Adipose tissue (tissue), 3 donors: Measurements from ENCODE around the gene HMCN2. TPM values are rescaled to one million over a fixed set of nuclear protein-coding genes. Genes with fewer than 3 reads are reported as not detected.
"Not testable (repeated sequence)": the region's sequence is repeated elsewhere in the genome, so short reads cannot be mapped to it uniquely, and the experiment has no call there.

ENCODE experiments used
- H3K27ac ChIP-seq: one replicate; pipeline ENCODE4 v1.5.1; 2013; ENCODE audit warnings: low read depth, low read length
- WGBS, 3 donors: extraction: QIAGEN DNeasy Blood & Tissue Kit; methylation state at CpG; one replicate each; pipeline ENCODE4 v1.1.7; 2013; 5-methylcytosine and 5-hydroxymethylcytosine counted together
- polyA plus RNA-seq, 3 donors: library from polyadenylated mRNA; stranded (reverse); fragments of 200-250 nt; gene quantifications; one replicate each; pipeline ENCODE4 v1.2.3, GENCODE V29; 2013
- donor health status: healthy with polysubstance abuse.
- donor health status: Bipolar disorder and iron deficiency.
- donor health status: healthy.

The HMCN2 gene
- polyA plus RNA-seq, 3 donors = 0.98 to 5.2 (median 2.6) TPM

GRCh38 chr9:130383979-130384676 is 118.6 kb downstream of the HMCN2 start:
- WGBS, 3 donors = 73 to 84% (median 82%) methylated on average over 18 of the region's 18 CpGs

DNA sequence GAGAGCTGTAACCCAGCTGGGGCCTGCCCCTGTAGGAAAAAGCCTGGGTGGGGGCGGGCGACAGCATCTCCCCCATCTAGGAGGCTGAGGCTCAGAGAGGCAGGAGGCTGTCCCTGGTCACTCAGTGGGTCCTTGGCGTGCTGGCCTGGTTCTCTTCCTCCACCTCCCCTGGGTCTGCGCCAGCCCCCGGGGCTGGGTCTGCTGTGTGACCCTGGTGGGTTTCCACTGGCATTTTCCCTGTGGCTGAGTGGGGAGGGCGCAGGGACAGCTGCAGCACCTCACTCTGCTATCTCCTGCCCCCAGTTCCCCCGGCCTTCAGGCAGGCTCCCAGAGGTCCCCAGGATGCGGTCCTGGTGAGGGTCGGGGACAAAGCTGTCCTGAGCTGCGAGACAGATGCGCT is 119.7 kb downstream of the HMCN2 start:
- H3K27ac ChIP-seq = no peak overlapping the region
- 78 to 92% (median 87%) methylated on average over 10 to 11 of the region's 11 CpGs for WGBS, 3 donors

More at GRCh38 chr9:130383979-130384676, 118.6 kb downstream of the HMCN2 start:
- no peak overlapping the region for H3K27ac ChIP-seq

DNA sequence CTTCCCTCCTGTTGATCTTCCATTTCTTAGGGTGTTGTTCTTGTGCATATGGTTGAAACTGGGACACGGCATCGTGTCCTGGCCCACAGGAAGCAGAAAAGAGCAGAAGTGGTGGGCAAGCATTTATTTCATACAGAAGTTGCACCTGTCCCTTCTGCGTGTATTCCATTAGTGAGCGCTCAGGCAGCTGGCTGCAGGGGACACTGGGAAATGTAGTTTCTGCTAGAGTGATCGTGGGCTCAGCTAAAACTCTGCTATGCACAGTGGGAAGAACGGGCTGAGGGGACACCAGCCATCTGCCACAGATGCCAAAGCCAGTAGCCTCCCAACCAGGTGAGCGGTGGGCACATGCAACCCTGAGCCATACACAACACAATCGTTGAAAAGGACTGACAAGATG is 121.8 kb downstream of the HMCN2 start:
- 75 to 85% (median 82%) methylated on average over 8 of the region's 8 CpGs for WGBS, 3 donors

GRCh38 chr9:130387905-130388304 is 122.3 kb downstream of the HMCN2 start:
- 78 to 90% (median 89%) methylated on average over 4 of the region's 4 CpGs for WGBS, 3 donors
- no peak overlapping the region for H3K27ac ChIP-seq

More for the DNA sequence above, 121.8 kb downstream of the HMCN2 start:
- no peak overlapping the region for H3K27ac ChIP-seq

- no peak overlapping the region for H3K27ac ChIP-seq
- 59 to 74% (median 65%) methylated on average over 7 of the region's 7 CpGs for WGBS, 3 donors
Observed at GRCh38 chr9:130390390-130390789, 124.8 kb downstream of the HMCN2 start.

GRCh38 chr9:130390986-130391385 is 125.4 kb downstream of the HMCN2 start:
- 93 to 95% (median 93%) methylated on average over 26 to 27 of the region's 27 CpGs for WGBS, 3 donors
- H3K27ac ChIP-seq = no peak overlapping the region

DNA sequence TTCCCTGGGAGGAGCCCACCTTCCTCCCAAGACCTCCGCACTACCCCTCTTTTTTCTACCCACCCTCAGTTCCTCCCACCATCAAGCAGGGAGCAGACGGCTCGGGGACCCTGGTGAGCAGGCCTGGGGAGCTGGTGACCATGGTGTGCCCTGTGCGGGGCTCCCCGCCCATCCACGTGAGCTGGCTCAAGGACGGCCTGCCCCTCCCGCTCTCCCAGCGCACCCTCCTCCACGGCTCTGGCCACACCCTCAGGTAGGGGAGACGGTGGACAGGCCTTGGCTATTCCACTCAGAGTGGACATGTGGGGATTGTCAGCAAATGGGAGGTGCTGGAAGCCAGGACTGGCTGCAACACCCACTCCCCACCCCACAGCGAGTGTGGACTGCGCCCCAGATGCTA is 126.3 kb downstream of the HMCN2 start:
- WGBS, 3 donors = 72 to 90% (median 83%) methylated on average over 13 of the region's 13 CpGs
- H3K27ac ChIP-seq = no peak overlapping the region

DNA sequence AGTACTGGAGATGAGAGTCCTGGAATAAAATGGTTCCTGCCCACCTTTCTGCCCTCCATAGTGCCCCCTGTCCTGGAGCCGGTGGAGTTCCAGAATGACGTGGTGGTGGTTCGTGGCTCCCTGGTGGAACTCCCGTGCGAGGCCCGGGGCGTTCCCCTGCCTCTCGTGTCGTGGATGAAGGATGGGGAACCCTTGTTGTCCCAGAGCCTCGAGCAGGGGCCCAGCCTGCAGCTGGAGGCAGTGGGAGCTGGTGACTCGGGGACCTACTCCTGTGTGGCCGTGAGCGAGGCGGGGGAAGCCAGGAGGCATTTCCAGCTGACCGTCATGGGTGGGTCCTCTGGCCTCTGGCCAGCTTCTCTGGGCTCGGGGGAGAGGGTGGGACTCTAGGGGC is 128.1 kb downstream of the HMCN2 start:
- 65 to 81% (median 79%) methylated on average over 16 of the region's 16 CpGs for WGBS, 3 donors
- H3K27ac ChIP-seq = no peak overlapping the region

DNA sequence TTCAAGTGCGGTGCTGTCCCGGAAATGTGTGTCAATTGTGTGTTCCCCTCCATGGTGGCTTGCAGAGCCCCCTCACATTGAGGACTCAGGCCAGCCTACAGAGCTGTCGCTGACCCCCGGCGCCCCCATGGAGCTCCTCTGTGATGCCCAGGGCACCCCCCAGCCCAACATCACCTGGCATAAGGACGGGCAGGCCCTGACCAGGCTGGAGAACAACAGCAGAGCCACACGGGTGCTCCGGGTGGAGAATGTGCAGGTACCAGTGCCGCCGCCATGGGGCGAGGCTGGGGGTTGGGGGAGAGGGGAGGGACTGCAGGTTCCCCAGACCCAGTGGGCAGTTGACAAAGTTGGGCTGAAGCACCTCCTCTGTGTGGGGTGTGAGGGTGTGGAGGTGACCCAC is 128.8 kb downstream of the HMCN2 start:
- 88 to 93% (median 92%) methylated on average over 11 of the region's 11 CpGs for WGBS, 3 donors
- H3K27ac ChIP-seq = no peak overlapping the region

DNA sequence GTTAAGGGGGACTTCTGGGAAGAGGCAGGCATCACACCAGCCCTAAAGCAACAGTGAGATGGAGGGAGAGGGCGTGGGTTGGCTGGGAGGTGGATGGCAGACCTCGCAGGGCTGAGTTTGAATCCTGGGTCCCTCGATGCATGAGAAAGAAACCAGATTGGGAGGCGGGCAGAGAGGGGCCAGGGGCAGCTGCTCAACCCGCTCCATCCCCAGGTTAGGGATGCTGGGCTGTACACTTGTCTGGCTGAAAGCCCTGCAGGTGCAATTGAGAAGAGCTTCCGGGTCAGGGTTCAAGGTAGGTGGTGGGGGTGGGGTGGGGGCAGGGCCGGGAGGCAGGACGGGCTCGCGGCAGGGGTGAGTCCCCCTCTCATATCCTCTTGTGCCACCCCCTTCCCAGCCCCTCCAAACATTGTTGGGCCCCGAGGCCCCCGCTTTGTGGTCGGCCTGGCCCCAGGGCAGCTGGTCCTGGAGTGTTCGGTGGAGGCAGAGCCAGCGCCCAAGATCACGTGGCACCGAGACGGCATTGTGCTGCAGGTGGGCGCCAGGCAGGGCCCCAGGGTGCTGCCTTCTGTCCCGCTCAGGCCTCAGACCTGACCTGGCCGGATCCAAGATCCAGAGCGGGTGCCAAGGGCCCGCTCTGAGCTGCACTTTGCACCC is 129.4 kb downstream of the HMCN2 start:
- H3K27ac ChIP-seq = no peak overlapping the region
- WGBS, 3 donors = 89 to 94% (median 91%) methylated on average over 17 to 23 of the region's 23 CpGs

DNA sequence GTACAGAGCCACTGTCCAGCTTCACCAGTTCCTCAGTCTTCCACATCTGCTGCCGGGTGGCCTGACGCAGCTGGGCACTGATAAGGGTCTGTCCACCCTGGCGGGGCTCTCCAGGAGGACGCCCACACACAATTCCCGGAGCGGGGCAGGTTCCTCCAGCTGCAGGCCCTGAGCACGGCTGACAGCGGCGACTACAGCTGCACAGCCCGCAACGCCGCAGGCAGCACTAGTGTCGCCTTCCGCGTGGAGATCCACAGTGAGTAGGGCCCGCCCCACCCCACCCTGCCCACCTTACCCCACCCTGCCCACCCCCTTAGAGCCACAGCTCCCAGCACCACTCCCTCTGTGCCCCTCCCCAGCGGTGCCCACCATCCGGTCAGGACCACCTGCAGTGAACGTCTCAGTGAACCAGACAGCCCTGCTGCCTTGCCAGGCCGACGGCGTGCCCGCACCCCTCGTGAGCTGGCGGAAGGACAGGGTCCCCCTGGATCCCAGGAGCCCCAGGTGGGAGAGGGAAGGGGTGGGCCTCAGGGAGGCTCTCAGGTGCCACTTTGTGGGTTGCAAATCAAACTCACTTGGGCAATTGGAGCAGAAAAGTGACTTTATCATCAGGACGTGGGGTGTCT is 130.4 kb downstream of the HMCN2 start:
- 88 to 95% (median 92%) methylated on average over 25 to 26 of the region's 26 CpGs for WGBS, 3 donors
- no peak overlapping the region for H3K27ac ChIP-seq

- no peak overlapping the region for H3K27ac ChIP-seq
- WGBS, 3 donors = 90 to 95% (median 92%) methylated on average over 4 of the region's 4 CpGs
Observed at GRCh38 chr9:130396581-130396980, 131.0 kb downstream of the HMCN2 start.

- WGBS, 3 donors = 79 to 83% (median 82%) methylated on average over 17 of the region's 17 CpGs
- H3K27ac ChIP-seq = no peak overlapping the region
Observed at GRCh38 chr9:130398487-130399240, 133.1 kb downstream of the HMCN2 start.

DNA sequence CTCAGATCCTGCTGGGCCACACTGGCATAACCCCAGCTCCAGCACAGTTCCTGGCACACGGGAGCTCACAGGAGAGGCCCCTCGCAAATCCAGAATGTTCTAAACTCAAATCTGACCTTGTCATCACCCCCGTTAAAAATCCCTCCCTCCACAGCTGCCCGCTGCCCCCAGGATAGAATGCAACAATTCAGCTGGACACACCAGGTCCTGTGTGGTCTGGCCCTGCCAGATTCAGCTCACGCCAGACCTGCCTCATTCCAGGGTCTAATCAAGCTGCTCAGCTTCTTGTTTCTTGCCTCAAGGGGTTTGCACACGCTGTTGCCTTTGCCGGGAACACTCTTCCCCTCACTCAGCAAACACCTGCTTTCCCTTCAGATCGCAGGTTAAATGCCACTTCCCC is 134.2 kb downstream of the HMCN2 start:
- 63 to 86% (median 72%) methylated on average over 8 of the region's 8 CpGs for WGBS, 3 donors
- H3K27ac ChIP-seq = no peak overlapping the region

DNA sequence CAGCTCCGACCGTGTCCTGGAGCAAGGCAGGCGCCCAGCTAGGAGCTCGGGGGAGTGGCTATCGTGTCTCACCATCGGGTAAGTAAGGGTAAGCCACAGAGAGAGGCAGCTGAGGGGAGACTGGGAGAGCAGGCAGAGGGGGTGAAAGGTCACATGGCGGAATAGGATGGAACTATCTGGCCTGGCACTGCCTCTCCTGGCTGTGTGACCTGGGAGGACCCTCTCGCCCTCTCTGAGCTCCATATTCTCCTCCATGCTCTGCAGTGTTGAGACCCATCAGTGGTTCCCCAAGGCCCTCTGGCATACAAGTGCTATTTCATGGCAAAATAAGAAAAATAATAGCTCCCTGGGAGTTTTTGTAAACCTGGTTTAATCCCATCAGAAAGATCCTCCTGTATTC is 135.3 kb downstream of the HMCN2 start:
- 85 to 92% (median 91%) methylated on average over 8 of the region's 8 CpGs for WGBS, 3 donors
- H3K27ac ChIP-seq = no peak overlapping the region

DNA sequence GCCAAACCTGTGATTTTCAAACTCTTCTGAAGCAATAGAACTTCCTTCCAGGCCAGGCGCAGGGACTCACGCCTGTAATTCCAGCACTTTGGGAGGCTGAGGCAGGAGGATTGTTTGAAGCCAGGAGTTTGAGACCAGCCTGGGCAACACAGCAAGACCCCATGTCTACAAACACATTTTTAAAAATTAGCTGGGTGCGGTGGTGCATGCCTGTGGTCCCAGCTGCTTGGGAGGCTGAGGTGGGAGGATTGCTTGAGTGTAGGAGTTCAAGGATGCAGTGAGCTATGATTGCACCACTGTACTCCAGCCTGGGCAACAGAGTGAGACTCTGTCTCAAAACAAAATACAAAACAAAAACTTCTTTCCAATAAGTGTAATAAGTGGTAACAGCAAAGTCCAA is 136.2 kb downstream of the HMCN2 start:
- 78 to 86% (median 85%) methylated on average over 3 of the region's 3 CpGs for WGBS, 3 donors
- H3K27ac ChIP-seq = not testable (repeated sequence)

- 82 to 93% (median 89%) methylated on average over 3 of the region's 3 CpGs for WGBS, 3 donors
- H3K27ac ChIP-seq = no peak overlapping the region
Observed at GRCh38 chr9:130402243-130402642, 136.7 kb downstream of the HMCN2 start.

DNA sequence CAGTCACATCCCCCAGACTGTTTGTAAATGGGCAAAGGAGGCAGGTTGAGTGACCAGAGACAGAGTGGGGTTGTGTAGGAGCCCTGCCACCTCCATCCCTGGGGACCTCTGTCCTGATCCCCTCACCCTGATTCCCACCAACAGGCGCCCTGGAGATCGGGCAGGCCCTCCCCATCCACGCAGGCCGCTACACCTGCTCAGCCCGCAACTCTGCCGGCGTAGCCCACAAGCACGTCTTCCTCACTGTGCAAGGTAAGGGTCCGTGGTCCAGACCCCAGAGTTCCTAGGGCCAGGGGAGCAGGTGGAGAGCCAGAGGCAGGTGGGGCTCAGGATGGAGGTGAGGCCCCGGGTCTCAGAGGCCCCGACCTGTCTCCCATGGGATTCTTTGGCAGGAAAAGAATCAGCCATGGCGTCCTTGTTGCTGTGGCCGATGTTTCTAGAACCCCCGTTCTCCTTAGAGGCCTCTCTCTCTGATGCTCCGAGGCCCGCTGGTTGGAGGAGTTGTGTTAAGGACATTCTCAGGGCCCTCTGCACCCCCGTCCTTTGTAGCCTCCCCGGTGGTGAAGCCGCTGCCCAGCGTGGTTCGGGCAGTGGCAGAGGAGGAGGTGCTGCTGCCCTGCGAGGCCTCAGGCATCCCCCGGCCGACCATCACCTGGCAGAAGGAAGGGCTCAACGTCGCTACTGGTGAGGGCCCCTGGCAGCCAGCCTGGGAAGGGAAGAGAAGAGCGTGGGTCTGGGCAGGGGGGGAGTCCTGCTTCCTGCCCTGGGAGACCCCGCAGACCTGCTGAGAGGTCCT is 137.3 kb downstream of the HMCN2 start:
- H3K27ac ChIP-seq = no peak overlapping the region
- 77 to 82% (median 82%) methylated on average over 27 to 28 of the region's 28 CpGs for WGBS, 3 donors
